HL-60 (cell line): ENCODE results near the gene SLC35B4.

Source experiments
- DNase-seq, 2 experiments: peaks; one replicate each; pipeline ENCODE4 v3.0.0-alpha.2; 2010 to 2020; ENCODE audit warnings: low read depth in 1 of 2, low spot score in 1 of 2
- H3K27ac ChIP-seq: fragments of 250-450 bp; sonication (Bioruptor Pico); replicated peaks from 2 replicates; pipeline ENCODE4 v1.5.1; 2020; ENCODE audit warnings: mild to moderate bottlenecking, moderate library complexity
- H3K27me3 ChIP-seq: fragments of 250-450 bp; sonication (Bioruptor Pico); 2 replicates; pipeline ENCODE4 v1.5.1; 2021; ENCODE audit warnings: mild to moderate bottlenecking, moderate library complexity; ENCODE audit not compliant: insufficient read depth, poor library complexity, severe bottlenecking
- H3K4me3 ChIP-seq: replicated peaks from 2 replicates; pipeline ENCODE4 v1.5.1; 2011; ENCODE audit warnings: mild to moderate bottlenecking, control low read depth, low read length; ENCODE audit not compliant: insufficient read depth
- GABPA ChIP-seq: IDR thresholded peaks from 2 replicates; pipeline ENCODE4 v1.6.1; 2012; ENCODE audit warnings: low read depth
- POLR2AphosphoS5 ChIP-seq: IDR thresholded peaks from 2 replicates; pipeline ENCODE4 v1.6.1; 2012; ENCODE audit warnings: low read depth
- REST ChIP-seq: IDR thresholded peaks from 2 replicates; pipeline ENCODE4 v1.6.1; 2012; ENCODE audit warnings: low read depth; ENCODE audit not compliant: insufficient replicate concordance
- SPI1 ChIP-seq: IDR thresholded peaks from 2 replicates; pipeline ENCODE4 v1.6.1; 2012; ENCODE audit warnings: low read depth, mild to moderate bottlenecking, borderline replicate concordance
- TF ChIP-seq, protein P1 (sequence below): IDR thresholded peaks from one replicate; pipeline ENCODE4 v1.5.1; 2011; ENCODE audit warnings: low read length, control low read depth, inconsistent platforms; ENCODE audit not compliant: insufficient read depth

The SLC35B4 gene

GRCh38 chr7:134364619-134365037, 47.9 kb upstream of the SLC35B4 start:
- TF ChIP-seq, protein P1, sequence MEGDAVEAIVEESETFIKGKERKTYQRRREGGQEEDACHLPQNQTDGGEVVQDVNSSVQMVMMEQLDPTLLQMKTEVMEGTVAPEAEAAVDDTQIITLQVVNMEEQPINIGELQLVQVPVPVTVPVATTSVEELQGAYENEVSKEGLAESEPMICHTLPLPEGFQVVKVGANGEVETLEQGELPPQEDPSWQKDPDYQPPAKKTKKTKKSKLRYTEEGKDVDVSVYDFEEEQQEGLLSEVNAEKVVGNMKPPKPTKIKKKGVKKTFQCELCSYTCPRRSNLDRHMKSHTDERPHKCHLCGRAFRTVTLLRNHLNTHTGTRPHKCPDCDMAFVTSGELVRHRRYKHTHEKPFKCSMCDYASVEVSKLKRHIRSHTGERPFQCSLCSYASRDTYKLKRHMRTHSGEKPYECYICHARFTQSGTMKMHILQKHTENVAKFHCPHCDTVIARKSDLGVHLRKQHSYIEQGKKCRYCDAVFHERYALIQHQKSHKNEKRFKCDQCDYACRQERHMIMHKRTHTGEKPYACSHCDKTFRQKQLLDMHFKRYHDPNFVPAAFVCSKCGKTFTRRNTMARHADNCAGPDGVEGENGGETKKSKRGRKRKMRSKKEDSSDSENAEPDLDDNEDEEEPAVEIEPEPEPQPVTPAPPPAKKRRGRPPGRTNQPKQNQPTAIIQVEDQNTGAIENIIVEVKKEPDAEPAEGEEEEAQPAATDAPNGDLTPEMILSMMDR = no peak
- TF ChIP-seq POLR2AphosphoS5 (no peak), SPI1 (no peak), REST (no peak), GABPA (no peak)
- no peak for DNase-seq
- H3K27me3 ChIP-seq = no peaks in the 10 kb centered on the region
- H3K27ac ChIP-seq = no peak overlapping the region
- H3K4me3 ChIP-seq = no peak overlapping the region

DNA sequence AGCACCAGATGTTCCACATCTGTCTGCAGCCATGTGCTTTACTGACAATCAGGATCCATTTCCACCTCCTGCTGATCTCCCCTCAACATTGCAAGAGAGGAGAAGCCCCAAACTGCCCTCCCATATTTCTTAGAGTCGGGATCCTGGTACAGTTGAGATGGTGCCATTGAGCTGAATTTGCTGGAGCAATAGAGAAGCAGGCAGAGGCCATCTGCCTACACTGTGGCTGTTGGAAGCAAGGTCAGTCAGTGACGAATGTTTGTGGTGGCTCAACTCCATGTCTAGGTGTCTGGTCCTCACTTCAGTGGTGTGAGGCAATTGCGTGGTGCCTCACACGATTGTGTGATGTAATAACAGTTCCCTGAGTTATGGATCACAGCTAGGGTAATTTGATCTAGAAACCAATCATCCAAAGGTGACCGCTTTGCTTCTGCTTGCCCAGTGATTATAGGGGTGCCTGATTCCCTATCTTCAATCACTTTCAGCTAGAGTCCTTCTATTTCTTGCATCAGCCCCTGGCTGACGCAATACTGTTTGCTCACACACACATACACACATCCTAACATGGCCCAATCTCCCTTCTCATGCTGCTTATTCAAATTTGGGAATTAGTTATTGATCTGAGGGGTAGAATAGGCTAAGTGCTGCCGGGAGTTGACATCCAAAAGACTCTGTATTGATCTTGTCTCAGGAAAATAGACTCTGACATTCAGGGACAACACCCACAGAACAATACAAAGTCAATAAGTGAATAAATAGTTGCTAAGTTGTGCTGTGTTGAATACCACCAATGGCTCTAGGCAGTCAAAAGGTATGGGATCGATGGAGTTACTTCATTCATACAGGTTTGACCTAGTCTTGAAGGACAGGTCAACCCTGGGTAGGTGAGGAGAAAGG, 46.1 kb upstream of the SLC35B4 start:
- DNase-seq = peak; percentile 6 to 59
- no peaks in the 10 kb centered on the region for H3K27me3 ChIP-seq
- no peak overlapping the region for H3K27ac ChIP-seq
- TF ChIP-seq GABPA (no peak), SPI1 (no peak), POLR2AphosphoS5 (no peak), REST (no peak)
- TF ChIP-seq, protein P1 = no peak
- H3K4me3 ChIP-seq = no peak overlapping the region

- TF ChIP-seq POLR2AphosphoS5 = no peak
- no peak for TF ChIP-seq SPI1
- TF ChIP-seq REST = no peak
- no peak for TF ChIP-seq GABPA
- TF ChIP-seq, protein P1 = no peak
- DNase-seq = no peak
- Histone ChIP-seq H3K27ac (no peak overlapping the region), H3K4me3 (no peak overlapping the region), H3K27me3 (no peaks in the 10 kb centered on the region)
Measured at GRCh38 chr7:134359787-134360432, 43.2 kb upstream of the SLC35B4 start.
